Tibial nerve (tissue), 4 donors: ENCODE results near the gene CDC6. TPM values are rescaled to one million over a fixed set of nuclear protein-coding genes. Genes with fewer than 3 reads are reported as not detected.

ENCODE experiments used
- DNase-seq, 2 donors: peaks; one replicate each; pipeline ENCODE4 v3.0.0-alpha.2; 2019; ENCODE audit warnings: low spot score in 2 of 2
- H3K27ac ChIP-seq, 4 donors: fragments of 200-600 bp; sonication (generic) in 3 of 4; one replicate each; pipeline ENCODE4 v1.5.1; 2017 to 2019; ENCODE audit warnings: mild to moderate bottlenecking in 1 of 4
- H3K27me3 ChIP-seq, 2 donors: fragments of 200-600 bp; sonication (generic) in 1 of 2; one replicate each; pipeline versions ENCODE4 v1.5.1 to v1.6.0; 2017 to 2019
- H3K36me3 ChIP-seq, 3 donors: fragments of 200-600 bp; sonication (generic); one replicate each; pipeline ENCODE4 v1.5.1; 2018 to 2019
- H3K4me1 ChIP-seq, 4 donors: fragments of 200-600 bp; sonication (generic) in 3 of 4; one replicate each; pipeline ENCODE4 v1.5.1; 2017 to 2019
- H3K4me3 ChIP-seq, 4 donors: fragments of 200-600 bp; sonication (generic) in 3 of 4; one replicate each; pipeline ENCODE4 v1.5.1; 2017 to 2019; ENCODE audit warnings: mild to moderate bottlenecking in 1 of 4, moderate library complexity in 1 of 4
- H3K9me3 ChIP-seq, 4 donors: fragments of 200-600 bp; sonication (generic) in 3 of 4; one replicate each; pipeline ENCODE4 v1.5.1; 2017 to 2019
- CTCF ChIP-seq, 5 experiments: fragments of 200-600 bp in 3 of 5; fragments of 450-650 bp in 2 of 5; sonication (generic) in 3 of 5; IDR thresholded peaks; one replicate each; pipeline ENCODE4 v1.5.1; 2016 to 2019; ENCODE audit warnings: antibody characterized with exemption in 5 of 5, mild to moderate bottlenecking in 3 of 5, moderate library complexity in 2 of 5
- EP300 ChIP-seq, 2 donors: sonication (generic); formaldehyde crosslinking; IDR thresholded peaks; one replicate each; pipeline ENCODE4 v1.6.1; 2017; ENCODE audit warnings: antibody characterized with exemption in 2 of 2, mild to moderate bottlenecking in 1 of 2
- POLR2A ChIP-seq, 2 donors: fragments of 450-650 bp; IDR thresholded peaks; one replicate each; pipeline ENCODE4 v1.6.1; 2017; ENCODE audit warnings: antibody characterized with exemption in 2 of 2, mild to moderate bottlenecking in 2 of 2, moderate library complexity in 2 of 2
- WGBS, 2 donors: methylation state at CpG; one replicate each; pipeline ENCODE4 v1.1.5; 2018; 5-methylcytosine and 5-hydroxymethylcytosine counted together
- total RNA-seq, 4 donors: library from RNA; depleted of rRNA; stranded (reverse); fragments of >200 nt; gene quantifications; one replicate each; pipeline ENCODE4 v1.1.0, GENCODE V29; 2016

CDC6 gene
- total RNA-seq, 4 donors from 2014 or later: 0.20 to 1.8 (median 0.43) TPM

- TF ChIP-seq CTCF (IDR thresholded peaks at IDR 0.05) (no peak), POLR2A (IDR thresholded peaks at IDR 0.05) (no peak), EP300 (IDR thresholded peaks at IDR 0.05) (no peak)
- Histone ChIP-seq H3K9me3 (no peaks in the 10 kb centered on the region), H3K4me3 (no peak overlapping the region), H3K36me3 (peaks cover 0 to 46% (median 9%) of the 10 kb centered on the region in 3 donors), H3K27me3 (no peaks in the 10 kb centered on the region), H3K27ac (peak overlapping the region; percentile 32 to 98 (median 96)), H3K4me1 (peaks cover 7 to 91% (median 75%) of the 10 kb centered on the region in 4 donors)
- WGBS, 2 donors: 25 to 45% methylated on average over 19 of the region's 19 CpGs
- no peak for DNase-seq
Measured at GRCh38 chr17:40349895-40350688, 62.4 kb downstream of the CDC6 start.

GRCh38 chr17:40350689-40351358, 63.1 kb downstream of the CDC6 start:
- Histone ChIP-seq H3K36me3 (peaks cover 0 to 53% (median 9%) of the 10 kb centered on the region in 3 donors), H3K4me1 (peaks cover 7 to 91% (median 77%) of the 10 kb centered on the region in 4 donors), H3K27ac (peak overlapping the region; percentile 32 to 98 (median 96))

GRCh38 chr17:40351359-40352236, 63.9 kb downstream of the CDC6 start:
- Histone ChIP-seq H3K4me3 (no peak overlapping the region), H3K9me3 (no peaks in the 10 kb centered on the region), H3K27me3 (no peaks in the 10 kb centered on the region), H3K4me1 (peaks cover 7 to 91% (median 74%) of the 10 kb centered on the region in 4 donors), H3K36me3 (peaks cover 0 to 60% (median 9%) of the 10 kb centered on the region in 3 donors), H3K27ac (peak overlapping the region in 3 of 4 donors; percentile 96 to 98 (median 96))
- 50 to 55% methylated on average over 27 of the region's 27 CpGs for WGBS, 2 donors
- TF ChIP-seq CTCF (IDR thresholded peaks at IDR 0.05) (no peak), POLR2A (IDR thresholded peaks at IDR 0.05) (no peak), EP300 (IDR thresholded peaks at IDR 0.05) (no peak)
- no peak for DNase-seq

More at GRCh38 chr17:40350689-40351358, 63.1 kb downstream of the CDC6 start:
- Histone ChIP-seq H3K27me3 (no peaks in the 10 kb centered on the region), H3K9me3 (no peaks in the 10 kb centered on the region), H3K4me3 (no peak overlapping the region)
- no peak for TF ChIP-seq CTCF (IDR thresholded peaks at IDR 0.05)
- TF ChIP-seq POLR2A (IDR thresholded peaks at IDR 0.05): no peak
- no peak for TF ChIP-seq EP300 (IDR thresholded peaks at IDR 0.05)
- 36 to 39% methylated on average over 17 of the region's 17 CpGs for WGBS, 2 donors
- no peak for DNase-seq

GRCh38 chr17:40352237-40352778, 64.6 kb downstream of the CDC6 start:
- Histone ChIP-seq H3K4me3 (no peak overlapping the region), H3K36me3 (peaks cover 0 to 60% (median 9%) of the 10 kb centered on the region in 3 donors), H3K27me3 (no peaks in the 10 kb centered on the region), H3K4me1 (peaks cover 7 to 91% (median 67%) of the 10 kb centered on the region in 4 donors), H3K9me3 (no peaks in the 10 kb centered on the region), H3K27ac (peak overlapping the region in 3 of 4 donors; percentile 96 to 98 (median 96))
- 45 to 62% methylated on average over 3 to 7 of the region's 7 CpGs for WGBS, 2 donors
- TF ChIP-seq CTCF (IDR thresholded peaks at IDR 0.05) (no peak), EP300 (IDR thresholded peaks at IDR 0.05) (peak in 1 of 2 donors; percentile 36)
- DNase-seq: no peak
